Measurements from ENCODE around the gene ALDH2.

ALDH2 gene

GRCh38 chr12:111777345-111778045 lies 10.8 kb downstream of the ALDH2 start:
- H4K20me1 ChIP-seq (ENCODE audit: control insufficient read depth, insufficient read depth, low read depth, low read length), result no peaks in the 10 kb centered on the region
- no peak overlapping the region for H3K4me2 ChIP-seq (ENCODE audit: low read length)
- H3K27me3 ChIP-seq (ENCODE audit: control insufficient read depth, low read length), result no peaks in the 10 kb centered on the region
- TF ChIP-seq CTCF (IDR thresholded peaks at IDR 0.05; ENCODE audit: low read depth, low read length, poor library complexity, severe bottlenecking), result no peak
- no peak for TF ChIP-seq EZH2phosphoT487 (IDR thresholded peaks at IDR 0.05; ENCODE audit: borderline replicate concordance, low read length)
- no peak overlapping the region for H3K27ac ChIP-seq (ENCODE audit: low read depth, low read length)
- H3K79me2 ChIP-seq (ENCODE audit: control insufficient read depth, low read length), result peaks cover 10% of the 10 kb centered on the region; the same call in 1 of the 2 replicates
- H3K36me3 ChIP-seq (ENCODE audit: control insufficient read depth, low read length), result 0 out of 2 replicates have a peak, but pooled peaks cover 3% of the 10 kb centered on the region
- H3K4me3 ChIP-seq (ENCODE audit: low read length), result no peak overlapping the region
- H3K9me2 ChIP-seq (replicated peaks; ENCODE audit: control insufficient read depth, low read length), result no peaks in the 10 kb centered on the region
- H3F3A ChIP-seq (ENCODE audit: control insufficient read depth, insufficient read depth), result no peaks in the 10 kb centered on the region
- no peaks in the 10 kb centered on the region for H3K9me3 ChIP-seq (ENCODE audit: control insufficient read depth, insufficient read depth, low read length)
- H3K4me1 ChIP-seq (ENCODE audit: control insufficient read depth, low read length), result peaks cover 38% of the 10 kb centered on the region

DNA sequence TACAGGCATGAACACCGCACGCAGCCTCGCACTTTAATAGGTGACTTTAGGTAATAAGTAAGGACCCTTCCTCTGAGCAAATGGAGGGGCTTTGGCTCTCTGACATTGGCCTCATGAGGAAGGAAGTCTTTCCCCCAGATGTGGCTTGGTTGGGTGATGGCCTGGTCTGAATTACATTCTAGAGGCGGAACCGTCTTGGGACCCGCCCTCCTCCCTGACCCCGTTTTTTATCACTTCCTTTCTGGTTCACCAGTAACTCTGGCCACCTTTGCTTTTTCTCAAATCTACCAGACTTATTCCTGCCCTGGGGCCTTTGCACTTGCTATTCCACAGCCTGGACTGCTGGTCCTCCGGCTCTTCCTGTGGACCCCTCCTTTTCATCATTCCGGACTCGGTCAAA lies 13.4 kb downstream of the ALDH2 start:
- Histone ChIP-seq H3K9me3 (ENCODE audit: control insufficient read depth, insufficient read depth, low read length) (no peaks in the 10 kb centered on the region), H3K4me2 (ENCODE audit: low read length) (no peak overlapping the region), H3K27ac (ENCODE audit: low read depth, low read length) (no peak overlapping the region), H3K36me3 (ENCODE audit: control insufficient read depth, low read length) (peaks cover 8% of the 10 kb centered on the region; the same call in 1 of the 2 replicates), H3K27me3 (ENCODE audit: control insufficient read depth, low read length) (no peaks in the 10 kb centered on the region), H3K9me2 (replicated peaks; ENCODE audit: control insufficient read depth, low read length) (no peaks in the 10 kb centered on the region), H3K4me3 (ENCODE audit: low read length) (no peak overlapping the region), H3F3A (ENCODE audit: control insufficient read depth, insufficient read depth) (no peaks in the 10 kb centered on the region), H3K79me2 (ENCODE audit: control insufficient read depth, low read length) (peaks cover 6% of the 10 kb centered on the region; the same call in 1 of the 2 replicates), H4K20me1 (ENCODE audit: control insufficient read depth, insufficient read depth, low read depth, low read length) (no peaks in the 10 kb centered on the region), H3K4me1 (ENCODE audit: control insufficient read depth, low read length) (peaks cover 18% of the 10 kb centered on the region)
- TF ChIP-seq CTCF (IDR thresholded peaks at IDR 0.05; ENCODE audit: low read depth, low read length, poor library complexity, severe bottlenecking) (no peak), EZH2phosphoT487 (IDR thresholded peaks at IDR 0.05; ENCODE audit: borderline replicate concordance, low read length) (no peak)

DNA sequence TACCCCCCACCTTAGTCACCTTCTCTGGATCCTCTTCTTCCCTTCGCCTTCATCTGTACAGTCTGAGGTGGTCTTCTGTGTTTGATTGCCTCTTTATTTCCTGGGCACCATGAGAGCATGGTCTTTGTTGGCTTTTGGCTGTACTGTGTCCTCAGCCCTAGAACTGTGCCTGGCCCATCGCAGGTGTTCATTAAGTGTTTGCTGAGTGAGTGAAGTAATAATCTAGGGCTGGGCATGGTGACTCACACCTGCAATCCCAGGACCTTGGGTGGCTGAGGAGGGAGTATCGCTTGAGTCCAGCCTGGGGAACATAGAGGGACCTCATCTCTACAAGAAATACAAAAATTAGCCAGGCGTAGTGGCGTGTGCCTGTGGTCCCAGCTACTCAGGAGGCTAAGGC lies 13.9 kb downstream of the ALDH2 start:
- Histone ChIP-seq H4K20me1 (ENCODE audit: control insufficient read depth, insufficient read depth, low read depth, low read length) (no peaks in the 10 kb centered on the region), H3K79me2 (ENCODE audit: control insufficient read depth, low read length) (peaks cover 6% of the 10 kb centered on the region; the same call in 1 of the 2 replicates), H3K4me2 (ENCODE audit: low read length) (no peak overlapping the region), H3K9me2 (replicated peaks; ENCODE audit: control insufficient read depth, low read length) (no peaks in the 10 kb centered on the region), H3K9me3 (ENCODE audit: control insufficient read depth, insufficient read depth, low read length) (no peaks in the 10 kb centered on the region), H3K36me3 (ENCODE audit: control insufficient read depth, low read length) (peaks cover 9% of the 10 kb centered on the region; the same call in 1 of the 2 replicates), H3K27me3 (ENCODE audit: control insufficient read depth, low read length) (no peaks in the 10 kb centered on the region), H3K27ac (ENCODE audit: low read depth, low read length) (no peak overlapping the region), H3K4me1 (ENCODE audit: control insufficient read depth, low read length) (peaks cover 13% of the 10 kb centered on the region), H3F3A (ENCODE audit: control insufficient read depth, insufficient read depth) (no peaks in the 10 kb centered on the region), H3K4me3 (ENCODE audit: low read length) (no peak overlapping the region)
- TF ChIP-seq CTCF (IDR thresholded peaks at IDR 0.05; ENCODE audit: low read depth, low read length, poor library complexity, severe bottlenecking) (no peak), EZH2phosphoT487 (IDR thresholded peaks at IDR 0.05; ENCODE audit: borderline replicate concordance, low read length) (no peak)

Measured in DOHH2 (cell line).